ENCODE results near the gene GEN1. TPM values are rescaled to one million over a fixed set of nuclear protein-coding genes. Genes with fewer than 3 reads are reported as not detected.

GEN1 gene
- total RNA-seq, 1 donor from 2014 or later = 7.2 TPM

- no peak overlapping the region for H3K4me3 Mint-ChIP-seq (ENCODE audit: unreplicated experiment)
- H3K27me3 Mint-ChIP-seq (ENCODE audit: low read depth) = peaks cover 15% of the 10 kb centered on the region
- no peak for DNase-seq (ENCODE audit: low spot score)
- no peak overlapping the region for H3K27ac Mint-ChIP-seq (ENCODE audit: unreplicated experiment)
- peaks cover 3% of the 10 kb centered on the region for H3K9me3 Mint-ChIP-seq (ENCODE audit: low read depth)
- no peak for TF ChIP-seq CTCF (IDR thresholded peaks at IDR 0.05)
- peaks cover 4% of the 10 kb centered on the region for H3K4me1 Mint-ChIP-seq (ENCODE audit: low read depth)
- H3K36me3 Mint-ChIP-seq (ENCODE audit: low read depth) = no peaks in the 10 kb centered on the region
These were observed 39.4 kb downstream of the GEN1 start for GRCh38 chr2:17793296-17793695.

- H3K27me3 Mint-ChIP-seq (ENCODE audit: low read depth) = peaks cover 15% of the 10 kb centered on the region
- H3K4me1 Mint-ChIP-seq (ENCODE audit: low read depth) = peaks cover 4% of the 10 kb centered on the region
- no peak overlapping the region for H3K27ac Mint-ChIP-seq (ENCODE audit: unreplicated experiment)
- TF ChIP-seq CTCF (IDR thresholded peaks at IDR 0.05) = no peak
- H3K36me3 Mint-ChIP-seq (ENCODE audit: low read depth) = no peaks in the 10 kb centered on the region
- no peak overlapping the region for H3K4me3 Mint-ChIP-seq (ENCODE audit: unreplicated experiment)
- H3K9me3 Mint-ChIP-seq (ENCODE audit: low read depth) = peaks cover 3% of the 10 kb centered on the region
- no peak for DNase-seq (ENCODE audit: low spot score)
These were observed 39.9 kb downstream of the GEN1 start for GRCh38 chr2:17793803-17794354.

GRCh38 chr2:17795309-17795708, 41.4 kb downstream of the GEN1 start:
- H3K4me3 Mint-ChIP-seq (ENCODE audit: unreplicated experiment) = no peak overlapping the region
- no peak for TF ChIP-seq CTCF (IDR thresholded peaks at IDR 0.05)
- peaks cover 17% of the 10 kb centered on the region for H3K27me3 Mint-ChIP-seq (ENCODE audit: low read depth)
- no peak for DNase-seq (ENCODE audit: low spot score)
- H3K4me1 Mint-ChIP-seq (ENCODE audit: low read depth) = peaks cover 4% of the 10 kb centered on the region
- H3K9me3 Mint-ChIP-seq (ENCODE audit: low read depth) = peaks cover 3% of the 10 kb centered on the region
- no peak overlapping the region for H3K27ac Mint-ChIP-seq (ENCODE audit: unreplicated experiment)
- H3K36me3 Mint-ChIP-seq (ENCODE audit: low read depth) = no peaks in the 10 kb centered on the region

GRCh38 chr2:17798338-17798737, 44.4 kb downstream of the GEN1 start:
- no peak for DNase-seq (ENCODE audit: low spot score)
- TF ChIP-seq CTCF (IDR thresholded peaks at IDR 0.05) = no peak
- H3K27me3 Mint-ChIP-seq (ENCODE audit: low read depth) = peaks cover 9% of the 10 kb centered on the region
- H3K9me3 Mint-ChIP-seq (ENCODE audit: low read depth) = no peaks in the 10 kb centered on the region
- H3K4me3 Mint-ChIP-seq (ENCODE audit: unreplicated experiment) = no peak overlapping the region
- no peaks in the 10 kb centered on the region for H3K36me3 Mint-ChIP-seq (ENCODE audit: low read depth)
- H3K27ac Mint-ChIP-seq (ENCODE audit: unreplicated experiment) = no peak overlapping the region
- H3K4me1 Mint-ChIP-seq (ENCODE audit: low read depth) = no peaks in the 10 kb centered on the region

GRCh38 chr2:17799301-17800120, 45.6 kb downstream of the GEN1 start:
- H3K4me1 Mint-ChIP-seq (ENCODE audit: low read depth) = no peaks in the 10 kb centered on the region
- no peak for TF ChIP-seq CTCF (IDR thresholded peaks at IDR 0.05)
- H3K27me3 Mint-ChIP-seq (ENCODE audit: low read depth) = peaks cover 12% of the 10 kb centered on the region
- H3K27ac Mint-ChIP-seq (ENCODE audit: unreplicated experiment) = peak overlapping the region; percentile 46
- H3K4me3 Mint-ChIP-seq (ENCODE audit: unreplicated experiment) = no peak overlapping the region
- H3K36me3 Mint-ChIP-seq (ENCODE audit: low read depth) = no peaks in the 10 kb centered on the region
- H3K9me3 Mint-ChIP-seq (ENCODE audit: low read depth) = no peaks in the 10 kb centered on the region
- DNase-seq (ENCODE audit: low spot score) = no peak
